ES-I3 (cell line): ENCODE results near the gene PPP1R15A.
"Not testable (repeated sequence)": the region's sequence is repeated elsewhere in the genome, so short reads cannot be mapped to it uniquely, and the experiment has no call there.

Experiments
- H3K36me3 ChIP-seq: 2 replicates; pipeline ENCODE4 v1.6.1; 2013; ENCODE audit warnings: mild to moderate bottlenecking, low read length, control low read depth, moderate library complexity; ENCODE audit not compliant: insufficient read depth
- H3K4me1 ChIP-seq: 2 replicates; pipeline ENCODE4 v1.6.1; 2013; ENCODE audit warnings: mild to moderate bottlenecking, control low read depth, low read length; ENCODE audit not compliant: insufficient read depth
- H3K9ac ChIP-seq: 2 replicates; pipeline ENCODE4 v1.6.1; 2013; ENCODE audit warnings: low read depth, mild to moderate bottlenecking, low read length, moderate library complexity
- H3K9me3 ChIP-seq: 2 replicates; pipeline ENCODE4 v1.6.1; 2013; ENCODE audit warnings: mild to moderate bottlenecking, low read length, moderate library complexity; ENCODE audit not compliant: control insufficient read depth, insufficient read depth

PPP1R15A gene

GRCh38 chr19:48881741-48882657 lies 9.8 kb downstream of the PPP1R15A start:
- Histone ChIP-seq H3K9me3 (no peaks in the 10 kb centered on the region), H3K36me3 (no peaks in the 10 kb centered on the region), H3K4me1 (peaks cover 6% of the 10 kb centered on the region; the same call in 1 of the 2 replicates), H3K9ac (no peak overlapping the region)

GRCh38 chr19:48883726-48884125 lies 11.5 kb downstream of the PPP1R15A start:
- peaks cover 6% of the 10 kb centered on the region; the same call in 1 of the 2 replicates for H3K4me1 ChIP-seq
- no peaks in the 10 kb centered on the region for H3K36me3 ChIP-seq
- no peaks in the 10 kb centered on the region for H3K9me3 ChIP-seq
- no peak overlapping the region for H3K9ac ChIP-seq

- Histone ChIP-seq H3K9ac (no peak overlapping the region), H3K9me3 (no peaks in the 10 kb centered on the region), H3K36me3 (no peaks in the 10 kb centered on the region), H3K4me1 (no peaks in the 10 kb centered on the region)
These were observed 15.8 kb downstream of the PPP1R15A start for GRCh38 chr19:48887861-48888612.

- H3K4me1 ChIP-seq, H3K9me3 ChIP-seq, H3K9ac ChIP-seq, H3K36me3 ChIP-seq: not testable (repeated sequence)
These were observed 17.3 kb downstream of the PPP1R15A start for GRCh38 chr19:48889496-48889895.

GRCh38 chr19:48890551-48890950 lies 18.3 kb downstream of the PPP1R15A start:
- no peak overlapping the region for H3K9ac ChIP-seq
- no peaks in the 10 kb centered on the region for H3K9me3 ChIP-seq
- no peaks in the 10 kb centered on the region; the same call in 1 of the 2 replicates for H3K4me1 ChIP-seq
- no peaks in the 10 kb centered on the region for H3K36me3 ChIP-seq

- H3K9ac ChIP-seq = peak overlapping the region; percentile 56; the same call in 1 of the 2 replicates
- no peaks in the 10 kb centered on the region; the same call in 1 of the 2 replicates for H3K4me1 ChIP-seq
- no peaks in the 10 kb centered on the region for H3K36me3 ChIP-seq
- H3K9me3 ChIP-seq = no peaks in the 10 kb centered on the region
These were observed 23.0 kb downstream of the PPP1R15A start for GRCh38 chr19:48895226-48895625.

- Histone ChIP-seq H3K9me3 (no peaks in the 10 kb centered on the region), H3K4me1 (no peaks in the 10 kb centered on the region; the same call in 1 of the 2 replicates), H3K9ac (peak overlapping the region; percentile 56; the same call in 1 of the 2 replicates), H3K36me3 (no peaks in the 10 kb centered on the region)
These were observed 24.0 kb downstream of the PPP1R15A start for GRCh38 chr19:48896191-48896720.

- Histone ChIP-seq H3K9ac (no peak overlapping the region), H3K4me1 (no peaks in the 10 kb centered on the region; the same call in 1 of the 2 replicates), H3K9me3 (no peaks in the 10 kb centered on the region), H3K36me3 (no peaks in the 10 kb centered on the region)
These were observed 25.0 kb downstream of the PPP1R15A start for GRCh38 chr19:48897181-48897580.

GRCh38 chr19:48899386-48899749 lies 27.1 kb downstream of the PPP1R15A start:
- peak overlapping the region; percentile 65; the same call in 1 of the 2 replicates for H3K9ac ChIP-seq
- H3K36me3 ChIP-seq = not testable (repeated sequence)

GRCh38 chr19:48899781-48900476 lies 27.7 kb downstream of the PPP1R15A start, which contains the start of gene NUCB1:
NUCB1 (plus strand) TSS chr19:48900312; CDS start chr19:48900797, 485 bp downstream.
- Histone ChIP-seq H3K36me3 (peaks cover 4% of the 10 kb centered on the region), H3K4me1 (no peaks in the 10 kb centered on the region; the same call in 1 of the 2 replicates), H3K9ac (peak within 1 kb of the TSS; percentile 65), H3K9me3 (no peaks in the 10 kb centered on the region)

More at GRCh38 chr19:48899386-48899749, 27.1 kb downstream of the PPP1R15A start:
- H3K9me3 ChIP-seq, H3K4me1 ChIP-seq: not testable (repeated sequence)

GRCh38 chr19:48900477-48901406 lies 28.5 kb downstream of the PPP1R15A start:
- H3K36me3 ChIP-seq = peaks cover 9% of the 10 kb centered on the region

GRCh38 chr19:48902291-48902690 lies 30.1 kb downstream of the PPP1R15A start:
- not testable (repeated sequence) for H3K9me3 ChIP-seq, H3K9ac ChIP-seq, H3K4me1 ChIP-seq, H3K36me3 ChIP-seq

More at GRCh38 chr19:48900477-48901406, 28.5 kb downstream of the PPP1R15A start:
- H3K9ac ChIP-seq = peak overlapping the region; percentile 65
- no peaks in the 10 kb centered on the region for H3K9me3 ChIP-seq
- H3K4me1 ChIP-seq = no peaks in the 10 kb centered on the region

GRCh38 chr19:48903788-48904187 lies 31.6 kb downstream of the PPP1R15A start:
- H3K4me1 ChIP-seq, H3K9me3 ChIP-seq, H3K9ac ChIP-seq, H3K36me3 ChIP-seq: not testable (repeated sequence)
